SK-N-SH treated with all-trans-retinoic acid at 6 μM for 48 hours (cell line): ENCODE results near the gene GAN.

ENCODE experiments used
- BACH2 ChIP-seq: fragments of 250-450 bp; sonication (Bioruptor Pico); IDR thresholded peaks from 2 replicates; pipeline ENCODE4 v1.9.0; 2021; ENCODE audit warnings: mild to moderate bottlenecking, borderline replicate concordance
- CREB5 ChIP-seq: fragments of 250-450 bp; sonication (Bioruptor Pico); IDR thresholded peaks from 2 replicates; pipeline ENCODE4 v1.5.1; 2020; ENCODE audit warnings: low read depth, mild to moderate bottlenecking, moderate library complexity
- ESRRG ChIP-seq: fragments of 250-450 bp; sonication (Bioruptor Pico); IDR thresholded peaks from 2 replicates; pipeline ENCODE4 v1.6.1; 2021; ENCODE audit warnings: mild to moderate bottlenecking
- ISL1 ChIP-seq: fragments of 250-450 bp; sonication (Bioruptor Pico); IDR thresholded peaks from 2 replicates; pipeline ENCODE4 v2.1.2; 2022; ENCODE audit warnings: mild to moderate bottlenecking, moderate library complexity
- PATZ1 ChIP-seq: fragments of 250-450 bp; sonication (Bioruptor Pico); IDR thresholded peaks from 2 replicates; pipeline ENCODE4 v1.8.0; 2020; ENCODE audit warnings: mild to moderate bottlenecking, moderate library complexity, borderline replicate concordance
- RARB ChIP-seq: fragments of 250-450 bp; sonication (Bioruptor Pico); IDR thresholded peaks from 2 replicates; pipeline ENCODE4 v1.8.0; 2021; ENCODE audit warnings: mild to moderate bottlenecking, moderate library complexity
- TCF4 ChIP-seq: fragments of 250-450 bp; sonication (Bioruptor Pico); IDR thresholded peaks from 2 replicates; pipeline ENCODE4 v1.8.0; 2021; ENCODE audit warnings: mild to moderate bottlenecking, moderate library complexity, borderline replicate concordance
- ZC3H10 ChIP-seq: fragments of 250-450 bp; sonication (Bioruptor Pico); IDR thresholded peaks from 2 replicates; pipeline ENCODE4 v1.5.1; 2021; ENCODE audit warnings: mild to moderate bottlenecking, moderate library complexity
- ZFP30 ChIP-seq: fragments of 450-650 bp; formaldehyde crosslinking; IDR thresholded peaks from 2 replicates; pipeline ENCODE4 v1.5.0; 2022; ENCODE audit warnings: mild to moderate bottlenecking, moderate library complexity
- ZNF8 ChIP-seq: fragments of 450-650 bp; formaldehyde crosslinking; IDR thresholded peaks from 2 replicates; pipeline ENCODE4 v1.5.0; 2020; ENCODE audit warnings: mild to moderate bottlenecking, moderate library complexity
- TF ChIP-seq, protein P1 (sequence below): fragments of 250-450 bp; sonication (Bioruptor Pico); IDR thresholded peaks from 2 replicates; pipeline ENCODE4 v1.5.1; 2021; ENCODE audit warnings: mild to moderate bottlenecking, moderate library complexity
- TF ChIP-seq, protein P2 (sequence below): fragments of 250-450 bp; sonication (Bioruptor Pico); IDR thresholded peaks from 2 replicates; pipeline ENCODE4 v1.5.0; 2020; ENCODE audit warnings: mild to moderate bottlenecking, moderate library complexity

GRCh38 chr16:81315271-81316175, 761 bp downstream of the GAN start:
- TF ChIP-seq, protein P1, sequence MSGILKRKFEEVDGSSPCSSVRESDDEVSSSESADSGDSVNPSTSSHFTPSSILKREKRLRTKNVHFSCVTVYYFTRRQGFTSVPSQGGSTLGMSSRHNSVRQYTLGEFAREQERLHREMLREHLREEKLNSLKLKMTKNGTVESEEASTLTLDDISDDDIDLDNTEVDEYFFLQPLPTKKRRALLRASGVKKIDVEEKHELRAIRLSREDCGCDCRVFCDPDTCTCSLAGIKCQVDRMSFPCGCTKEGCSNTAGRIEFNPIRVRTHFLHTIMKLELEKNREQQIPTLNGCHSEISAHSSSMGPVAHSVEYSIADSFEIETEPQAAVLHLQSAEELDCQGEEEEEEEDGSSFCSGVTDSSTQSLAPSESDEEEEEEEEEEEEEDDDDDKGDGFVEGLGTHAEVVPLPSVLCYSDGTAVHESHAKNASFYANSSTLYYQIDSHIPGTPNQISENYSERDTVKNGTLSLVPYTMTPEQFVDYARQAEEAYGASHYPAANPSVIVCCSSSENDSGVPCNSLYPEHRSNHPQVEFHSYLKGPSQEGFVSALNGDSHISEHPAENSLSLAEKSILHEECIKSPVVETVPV (CRISPR knock-in tag) = no peak
- TF ChIP-seq TCF4 (CRISPR knock-in tag) (no peak), ZC3H10 (CRISPR knock-in tag) (no peak), ZFP30 (CRISPR knock-in tag) (no peak), PATZ1 (CRISPR knock-in tag) (no peak), RARB (CRISPR knock-in tag) (no peak), CREB5 (CRISPR knock-in tag) (no peak), ISL1 (CRISPR knock-in tag) (no peak), BACH2 (CRISPR knock-in tag) (no peak), ESRRG (CRISPR knock-in tag) (no peak), ZNF8 (CRISPR knock-in tag) (no peak)
- TF ChIP-seq, protein P2, sequence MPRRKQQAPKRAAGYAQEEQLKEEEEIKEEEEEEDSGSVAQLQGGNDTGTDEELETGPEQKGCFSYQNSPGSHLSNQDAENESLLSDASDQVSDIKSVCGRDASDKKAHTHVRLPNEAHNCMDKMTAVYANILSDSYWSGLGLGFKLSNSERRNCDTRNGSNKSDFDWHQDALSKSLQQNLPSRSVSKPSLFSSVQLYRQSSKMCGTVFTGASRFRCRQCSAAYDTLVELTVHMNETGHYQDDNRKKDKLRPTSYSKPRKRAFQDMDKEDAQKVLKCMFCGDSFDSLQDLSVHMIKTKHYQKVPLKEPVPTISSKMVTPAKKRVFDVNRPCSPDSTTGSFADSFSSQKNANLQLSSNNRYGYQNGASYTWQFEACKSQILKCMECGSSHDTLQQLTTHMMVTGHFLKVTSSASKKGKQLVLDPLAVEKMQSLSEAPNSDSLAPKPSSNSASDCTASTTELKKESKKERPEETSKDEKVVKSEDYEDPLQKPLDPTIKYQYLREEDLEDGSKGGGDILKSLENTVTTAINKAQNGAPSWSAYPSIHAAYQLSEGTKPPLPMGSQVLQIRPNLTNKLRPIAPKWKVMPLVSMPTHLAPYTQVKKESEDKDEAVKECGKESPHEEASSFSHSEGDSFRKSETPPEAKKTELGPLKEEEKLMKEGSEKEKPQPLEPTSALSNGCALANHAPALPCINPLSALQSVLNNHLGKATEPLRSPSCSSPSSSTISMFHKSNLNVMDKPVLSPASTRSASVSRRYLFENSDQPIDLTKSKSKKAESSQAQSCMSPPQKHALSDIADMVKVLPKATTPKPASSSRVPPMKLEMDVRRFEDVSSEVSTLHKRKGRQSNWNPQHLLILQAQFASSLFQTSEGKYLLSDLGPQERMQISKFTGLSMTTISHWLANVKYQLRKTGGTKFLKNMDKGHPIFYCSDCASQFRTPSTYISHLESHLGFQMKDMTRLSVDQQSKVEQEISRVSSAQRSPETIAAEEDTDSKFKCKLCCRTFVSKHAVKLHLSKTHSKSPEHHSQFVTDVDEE (CRISPR knock-in tag) = no peak
